Measurements from ENCODE around the gene WFDC10B.
"Not testable (repeated sequence)": the region's sequence is repeated elsewhere in the genome, so short reads cannot be mapped to it uniquely, and the experiment has no call there.

WFDC10B gene

GRCh38 chr20:45704969-45705637 lies at the start of gene WFDC10B:
Gene WFDC10B, minus strand, starts transcription at chr20:45705019. Its CDS starts 19,027 bp downstream, at chr20:45685992.
- DNase-seq (ENCODE audit: low read depth in 2 of 2): no peak

DNA sequence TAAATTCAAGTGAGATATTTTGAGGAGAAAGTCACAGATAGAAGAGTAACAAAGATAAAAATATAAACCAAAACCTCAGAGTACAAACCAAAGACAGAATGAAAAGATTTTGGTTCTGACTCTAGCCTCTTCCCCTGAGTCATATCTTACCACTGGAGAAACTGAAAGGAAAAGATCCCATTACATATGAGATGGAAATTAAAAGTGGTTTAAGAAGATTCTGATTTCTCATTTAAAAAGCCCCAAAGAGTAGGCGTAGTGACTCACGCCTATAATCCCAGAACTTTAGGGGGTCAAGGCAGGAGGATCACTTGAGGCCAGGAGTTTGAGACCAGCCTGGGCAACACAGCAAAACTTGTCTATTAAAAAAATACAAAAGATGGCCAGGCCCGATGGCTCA lies 47.9 kb upstream of the WFDC10B start:
- no peak for DNase-seq (ENCODE audit: low read depth in 2 of 2)

- no peak for DNase-seq (ENCODE audit: low read depth in 2 of 2)
Observed at GRCh38 chr20:45751721-45752120, 46.9 kb upstream of the WFDC10B start.

- DNase-seq (ENCODE audit: low read depth in 2 of 2): no peak
Observed at GRCh38 chr20:45745015-45745414, 40.2 kb upstream of the WFDC10B start.

DNA sequence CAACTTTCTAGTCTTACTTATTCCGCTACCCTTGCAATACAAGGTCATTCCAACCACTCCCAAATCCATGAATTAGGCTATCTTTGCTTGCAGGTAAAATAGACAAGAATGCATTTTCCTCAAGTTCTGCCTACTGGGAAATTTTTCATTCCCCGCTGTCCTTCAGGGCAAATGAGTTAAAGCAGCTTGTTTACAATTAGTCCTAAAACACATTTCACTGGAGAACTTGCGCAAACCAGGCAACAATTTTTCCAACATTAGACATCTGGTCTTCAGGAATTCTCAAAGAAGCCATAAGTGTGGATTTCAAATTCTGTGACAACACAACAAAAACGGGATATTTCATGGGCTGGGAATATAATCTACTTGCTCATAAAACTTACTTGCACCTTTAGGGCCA lies 37.8 kb upstream of the WFDC10B start:
- no peak for DNase-seq (ENCODE audit: low read depth in 2 of 2)

DNA sequence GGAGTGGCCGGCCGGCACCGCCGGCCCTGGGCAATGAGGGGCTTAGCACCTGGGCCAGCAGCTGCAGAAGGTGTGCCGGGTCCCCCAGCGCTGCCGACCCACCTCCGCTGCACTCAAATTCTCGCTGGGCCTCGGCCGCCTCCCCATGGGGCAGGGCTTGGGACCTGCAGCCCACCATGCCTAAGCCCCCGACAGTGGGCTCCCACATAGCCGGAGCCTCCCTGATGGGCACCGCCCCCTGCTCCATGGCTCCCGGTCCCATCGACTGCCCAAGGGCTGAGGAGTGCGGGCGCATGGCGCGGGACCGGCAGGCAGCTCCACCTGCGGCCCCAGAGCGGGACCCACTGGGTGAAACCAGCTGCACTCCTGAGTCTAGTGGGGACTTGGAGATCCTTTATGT lies 31.2 kb upstream of the WFDC10B start:
- DNase-seq (ENCODE audit: low read depth in 2 of 2): no peak

DNA sequence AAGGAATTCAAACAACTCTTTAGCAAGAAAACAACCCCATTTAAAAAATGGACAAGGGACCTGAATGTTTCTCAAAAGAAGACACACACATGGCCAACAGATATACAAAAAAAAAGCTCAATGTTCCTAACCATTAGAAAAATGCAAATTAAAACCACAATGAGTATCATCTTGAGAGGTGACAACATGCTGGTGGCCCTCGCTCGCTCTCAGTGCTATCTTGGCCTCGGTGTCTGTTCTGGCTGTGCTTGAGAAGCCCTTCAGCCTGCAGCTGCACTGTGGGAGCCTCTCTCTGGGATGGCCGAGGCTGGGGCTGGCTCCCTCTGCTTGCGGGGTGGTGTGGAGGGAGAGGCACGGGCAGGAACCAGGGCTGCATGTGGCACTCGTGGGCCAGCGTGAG lies 30.7 kb upstream of the WFDC10B start:
- DNase-seq (ENCODE audit: low read depth in 2 of 2): no peak

- no peak for DNase-seq (ENCODE audit: low read depth in 2 of 2)
Observed at GRCh38 chr20:45732199-45732598, 27.4 kb upstream of the WFDC10B start.

DNA sequence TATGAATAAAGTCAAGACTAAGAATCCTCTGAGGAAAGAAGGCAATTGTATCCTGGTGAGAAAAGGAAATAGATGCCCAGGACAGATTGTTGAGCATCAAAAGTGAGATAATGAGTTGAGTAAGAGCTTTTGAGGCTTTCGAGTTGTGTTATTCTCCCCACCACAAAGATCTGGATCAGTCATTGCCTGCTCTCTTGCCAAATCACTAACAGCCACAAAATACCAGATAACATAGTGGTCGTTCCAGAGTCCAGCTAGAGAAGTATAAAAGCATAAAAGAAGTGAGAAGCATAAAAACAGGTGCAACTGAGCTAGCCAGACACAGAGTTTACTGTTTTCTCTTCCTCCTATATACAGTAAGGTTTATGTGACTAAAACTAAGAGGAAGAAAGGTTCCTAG lies 22.2 kb upstream of the WFDC10B start:
- no peak for DNase-seq (ENCODE audit: low read depth in 2 of 2)

- DNase-seq (ENCODE audit: low read depth in 2 of 2): no peak
Observed at GRCh38 chr20:45725134-45725533, 20.3 kb upstream of the WFDC10B start.

- DNase-seq (ENCODE audit: low read depth in 2 of 2): no peak
Observed at GRCh38 chr20:45722047-45722446, 17.2 kb upstream of the WFDC10B start, which contains the start of gene SPINT4. Gene SPINT4, plus strand, starts transcription at chr20:45722347. Its CDS starts 21 bp downstream, at chr20:45722368.

- DNase-seq (ENCODE audit: low read depth in 2 of 2): not testable (repeated sequence)
Observed at GRCh38 chr20:45716141-45716688, 11.4 kb upstream of the WFDC10B start.

- DNase-seq (ENCODE audit: low read depth in 2 of 2): no peak
Observed at GRCh38 chr20:45701873-45702272, 2.9 kb downstream of the WFDC10B start, which contains the start of gene WFDC13. Gene WFDC13, plus strand, starts transcription at chr20:45702038. Its CDS starts 86 bp downstream, at chr20:45702124.

DNA sequence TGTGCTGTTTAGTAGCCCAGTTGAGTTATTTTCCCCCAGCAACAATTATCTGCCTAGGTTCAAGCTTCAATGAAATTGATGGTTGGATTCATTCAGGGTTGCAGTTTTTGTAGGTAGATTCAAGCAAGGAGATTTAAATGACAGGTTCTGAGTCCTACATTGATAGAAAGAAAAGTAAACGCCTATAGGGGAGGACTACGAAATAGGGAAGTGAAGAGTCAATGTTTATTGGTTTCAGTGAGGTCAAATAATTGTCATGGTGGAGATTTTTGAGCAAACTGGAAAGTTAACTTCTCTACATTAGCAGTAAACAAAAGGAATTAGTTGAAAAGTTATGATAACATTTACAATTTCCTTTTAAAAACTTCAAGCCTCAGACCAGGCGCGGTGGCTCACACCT lies 3.7 kb downstream of the WFDC10B start:
- no peak for DNase-seq (ENCODE audit: low read depth in 2 of 2)

DNA sequence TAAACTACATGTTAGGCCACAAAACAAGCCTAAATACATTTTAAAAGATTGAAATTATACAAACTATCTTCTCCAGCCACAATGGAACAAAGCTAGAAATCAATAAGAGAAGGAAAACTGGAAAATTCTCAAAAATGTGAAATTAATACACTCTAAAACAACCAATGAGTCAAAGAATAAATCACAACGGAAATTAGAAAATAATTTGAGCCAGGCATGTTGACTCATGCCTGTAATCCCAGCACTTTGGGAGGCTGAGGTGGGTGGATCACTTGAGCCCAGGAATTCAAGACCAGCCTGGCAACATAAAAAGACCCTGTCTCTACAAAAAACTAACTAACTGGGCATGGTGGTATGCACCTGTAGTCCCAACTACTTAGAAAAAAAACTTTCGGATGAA lies 9.3 kb downstream of the WFDC10B start:
- no peak for DNase-seq (ENCODE audit: low read depth in 2 of 2)

GRCh38 chr20:45693346-45693745 lies 11.5 kb downstream of the WFDC10B start:
- DNase-seq (ENCODE audit: low read depth in 2 of 2): not testable (repeated sequence)

DNA sequence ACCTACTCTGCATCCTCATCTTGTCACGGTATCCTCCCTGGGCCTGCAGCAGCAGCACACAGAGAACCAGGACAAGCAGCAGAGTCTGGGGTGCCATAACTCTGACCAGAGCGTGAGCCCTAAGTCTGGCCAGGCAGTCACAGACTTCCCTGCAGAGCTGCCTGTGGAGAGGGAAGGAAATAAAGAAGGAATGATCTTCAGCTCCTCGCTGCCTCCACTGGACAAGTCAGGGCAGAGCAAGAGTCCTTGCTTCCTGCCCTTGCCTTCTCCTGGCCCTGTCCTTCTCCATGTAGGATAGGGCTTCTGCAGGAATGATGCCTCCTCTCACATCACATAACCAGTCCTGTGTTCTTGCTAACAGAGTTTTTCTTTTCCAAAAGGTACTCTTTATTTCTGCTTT lies 18.9 kb downstream of the WFDC10B start:
- no peak for DNase-seq (ENCODE audit: low read depth in 2 of 2)

- no peak for DNase-seq (ENCODE audit: low read depth in 2 of 2)
Observed at GRCh38 chr20:45679650-45680049, 25.2 kb downstream of the WFDC10B start.

DNA sequence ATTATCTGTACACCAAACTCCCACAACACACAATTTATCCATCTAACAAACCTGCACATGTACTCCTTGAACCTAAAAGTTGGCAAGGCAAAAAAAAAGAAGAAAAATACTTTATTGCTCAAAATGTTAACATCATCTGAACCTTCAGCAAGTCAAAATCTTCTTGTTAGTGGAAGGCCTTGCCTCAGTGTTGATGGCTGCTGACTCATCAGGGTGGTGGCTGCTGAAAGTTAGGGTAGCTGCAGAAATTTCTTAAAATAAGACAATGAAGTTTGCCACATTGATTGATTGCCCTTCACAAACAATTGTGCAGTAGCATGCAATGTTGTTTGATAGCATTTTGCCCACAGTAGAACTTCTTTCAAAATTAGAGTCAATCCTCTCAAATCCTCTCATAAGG lies 32.1 kb downstream of the WFDC10B start:
- DNase-seq (ENCODE audit: low read depth in 2 of 2): no peak

GRCh38 chr20:45670139-45670538 lies 34.7 kb downstream of the WFDC10B start, which contains the start of gene WFDC11:
Gene WFDC11, minus strand, starts transcription at chr20:45670239. Its CDS starts 19,639 bp downstream, at chr20:45650600.
- no peak for DNase-seq (ENCODE audit: low read depth in 2 of 2)

GRCh38 chr20:45657038-45657437 lies 47.8 kb downstream of the WFDC10B start:
- not testable (repeated sequence) for DNase-seq (ENCODE audit: low read depth in 2 of 2)

- DNase-seq (ENCODE audit: low read depth in 2 of 2): not testable (repeated sequence)
Observed at GRCh38 chr20:45651726-45652125, 53.1 kb downstream of the WFDC10B start.

GRCh38 chr20:45649312-45649863 lies 55.4 kb downstream of the WFDC10B start:
- no peak for DNase-seq (ENCODE audit: low read depth in 2 of 2)
